Cardiac muscle cell (in vitro differentiated cells and primary cell): Measurements from ENCODE around the gene LOXL3. TPM values are rescaled to one million over a fixed set of nuclear protein-coding genes. Genes with fewer than 3 reads are reported as not detected.

Source experiments
- DNase-seq, 2 donors: peaks; one replicate each; pipeline versions ENCODE4 v3.0.0 to v3.0.0-alpha.2; 2010 to 2017; ENCODE audit warnings: low read depth in 1 of 2, low spot score in 1 of 2
- H3K27ac ChIP-seq: fragments of 200-600 bp; sonication (generic); 2 replicates; pipeline ENCODE4 v1.5.1; 2016
- H3K27me3 ChIP-seq: fragments of 200-600 bp; sonication (generic); 2 replicates; pipeline ENCODE4 v1.6.0; 2016; ENCODE audit warnings: control low read depth
- H3K36me3 ChIP-seq: fragments of 200-600 bp; sonication (generic); 2 replicates; pipeline ENCODE4 v1.5.1; 2016; ENCODE audit warnings: control low read depth
- H3K4me1 ChIP-seq: fragments of 200-600 bp; sonication (generic); 2 replicates; pipeline ENCODE4 v1.8.1; 2017; ENCODE audit warnings: low read depth, mild to moderate bottlenecking, mixed run types
- H3K4me3 ChIP-seq: fragments of 200-600 bp; sonication (generic); 2 replicates; pipeline ENCODE4 v1.5.1; 2016; ENCODE audit warnings: mild to moderate bottlenecking
- H3K9me3 ChIP-seq: fragments of 200-600 bp; sonication (generic); 2 replicates; pipeline ENCODE4 v1.5.1; 2017; ENCODE audit warnings: low read depth, mild to moderate bottlenecking, control low read depth
- CTCF ChIP-seq: IDR thresholded peaks from 2 replicates; pipeline ENCODE4 v1.5.1; 2012; ENCODE audit warnings: low read depth, mild to moderate bottlenecking, low read length
- polyA plus RNA-seq: library from polyadenylated mRNA; unstranded; fragments of >200 nt; fragmentation: Nextera tagmentation; extraction: Ambion mirVana; gene quantifications from 2 replicates; pipeline ENCODE4 v1.2.1, GENCODE V29; 2016
- total RNA-seq: library from RNA; depleted of rRNA; stranded (reverse); fragments of >200 nt; gene quantifications from 2 replicates; pipeline ENCODE4 v1.2.3, GENCODE V29; 2016

LOXL3 gene
- total and polyA plus RNA-seq, 2 experiments from 2014 or later: 13.4 to 43.3 TPM

- DNase-seq: no peak
- Histone ChIP-seq H3K27ac (no peak overlapping the region), H3K4me1 (peaks cover 9% of the 10 kb centered on the region), H3K4me3 (no peak overlapping the region), H3K9me3 (no peaks in the 10 kb centered on the region), H3K36me3 (peaks cover 10% of the 10 kb centered on the region), H3K27me3 (peaks cover 26% of the 10 kb centered on the region)
- TF ChIP-seq CTCF: no peak
Observed at GRCh38 chr2:74526649-74527230, 27.0 kb downstream of the LOXL3 start.

- TF ChIP-seq CTCF: no peak
- peak in 1 of 2 donors; percentile 44 for DNase-seq
Observed at GRCh38 chr2:74525717-74526648, 27.8 kb downstream of the LOXL3 start, which contains the start of gene DQX1. DQX1 (minus strand) TSS chr2:74526231; CDS start chr2:74525729, 502 bp downstream.

GRCh38 chr2:74524955-74525716 is 28.6 kb downstream of the LOXL3 start:
- TF ChIP-seq CTCF: no peak
- DNase-seq: no peak
- no peaks in the 10 kb centered on the region for H3K9me3 ChIP-seq
- no peak overlapping the region for H3K27ac ChIP-seq
- H3K4me3 ChIP-seq: no peak overlapping the region
- H3K36me3 ChIP-seq: peaks cover 10% of the 10 kb centered on the region
- peaks cover 42% of the 10 kb centered on the region for H3K27me3 ChIP-seq
- peaks cover 5% of the 10 kb centered on the region for H3K4me1 ChIP-seq

More at GRCh38 chr2:74525717-74526648, 27.8 kb downstream of the LOXL3 start, which contains the start of gene DQX1:
- Histone ChIP-seq H3K27ac (no peak within 1 kb of the TSS), H3K36me3 (peaks cover 10% of the 10 kb centered on the region), H3K4me1 (peaks cover 9% of the 10 kb centered on the region), H3K27me3 (peaks cover 34% of the 10 kb centered on the region), H3K9me3 (no peaks in the 10 kb centered on the region), H3K4me3 (no peak within 1 kb of the TSS)

GRCh38 chr2:74524005-74524404 is 29.7 kb downstream of the LOXL3 start:
- DNase-seq: no peak
- Histone ChIP-seq H3K27ac (no peak overlapping the region), H3K4me3 (no peak overlapping the region), H3K9me3 (no peaks in the 10 kb centered on the region), H3K36me3 (peaks cover 10% of the 10 kb centered on the region), H3K4me1 (peaks cover 5% of the 10 kb centered on the region), H3K27me3 (peaks cover 54% of the 10 kb centered on the region)
- TF ChIP-seq CTCF: no peak

GRCh38 chr2:74522516-74522915 is 31.2 kb downstream of the LOXL3 start:
- DNase-seq: no peak

More at GRCh38 chr2:74522516-74522915, 31.2 kb downstream of the LOXL3 start:
- Histone ChIP-seq H3K9me3 (no peaks in the 10 kb centered on the region), H3K4me1 (no peaks in the 10 kb centered on the region), H3K4me3 (no peak overlapping the region), H3K27me3 (peaks cover 68% of the 10 kb centered on the region), H3K27ac (no peak overlapping the region), H3K36me3 (peaks cover 10% of the 10 kb centered on the region)
- TF ChIP-seq CTCF: no peak
